DND-41 (cell line): ENCODE measurements around the gene CCN5.

Experiments used
- ATAC-seq: fragments of 200-7000 bp; cut with Tn5 transposase; 3 replicates; pipeline ENCODE4 v1.9.1; 2021; ENCODE audit warnings: low read depth; ENCODE audit not compliant: insufficient read depth
- DNase-seq: peaks from one replicate; pipeline ENCODE4 v3.0.0-alpha.2; 2020
- H2AFZ ChIP-seq: 2 replicates; pipeline ENCODE4 v1.6.0; 2012; ENCODE audit warnings: low read depth, low read length
- H3K27ac ChIP-seq: 2 replicates; pipeline ENCODE4 v1.5.1; 2012; ENCODE audit warnings: low read length, inconsistent platforms
- H3K27me3 ChIP-seq: fragments of 200-600 bp; sonication (generic); 2 replicates; pipeline ENCODE4 v1.6.0; 2012; ENCODE audit warnings: low read length, mild to moderate bottlenecking, inconsistent platforms; ENCODE audit not compliant: insufficient read depth, poor library complexity
- H3K36me3 ChIP-seq: 2 replicates; pipeline ENCODE4 v1.5.1; 2012; ENCODE audit warnings: low read length, inconsistent platforms; ENCODE audit not compliant: insufficient read depth
- H3K4me1 ChIP-seq: 2 replicates; pipeline ENCODE4 v1.5.1; 2012; ENCODE audit warnings: mild to moderate bottlenecking, low read length; ENCODE audit not compliant: insufficient read depth
- H3K4me2 ChIP-seq: 2 replicates; pipeline ENCODE4 v1.6.0; 2012; ENCODE audit warnings: mild to moderate bottlenecking, moderate library complexity, low read length, inconsistent platforms; ENCODE audit not compliant: insufficient read depth
- H3K4me3 ChIP-seq, 2 experiments: fragments of 200-600 bp in 1 of 2; shearing (Covaris generic) in 1 of 2; 2 replicates each; pipeline ENCODE4 v1.5.1; 2012 to 2016; ENCODE audit warnings: inconsistent platforms in 2 of 2, low read length in 2 of 2, mild to moderate bottlenecking in 2 of 2, low read depth in 1 of 2, moderate library complexity in 1 of 2
- H3K79me2 ChIP-seq: 2 replicates; pipeline ENCODE4 v1.6.0; 2012; ENCODE audit warnings: low read length, inconsistent platforms; ENCODE audit not compliant: insufficient read depth
- H3K9ac ChIP-seq: 2 replicates; pipeline ENCODE4 v1.6.0; 2012; ENCODE audit warnings: low read depth, mild to moderate bottlenecking, inconsistent platforms, low read length, moderate library complexity
- H3K9me3 ChIP-seq: 2 replicates; pipeline ENCODE4 v1.5.1; 2012; ENCODE audit warnings: low read length, moderate library complexity, mild to moderate bottlenecking, inconsistent platforms; ENCODE audit not compliant: insufficient read depth, severe bottlenecking
- H4K20me1 ChIP-seq: 2 replicates; pipeline ENCODE4 v1.6.0; 2012; ENCODE audit warnings: low read length; ENCODE audit not compliant: insufficient read depth
- EZH2 ChIP-seq: IDR thresholded peaks from 3 replicates; pipeline ENCODE4 v1.6.1; 2012; ENCODE audit warnings: borderline replicate concordance, low read depth, mild to moderate bottlenecking, moderate library complexity, low read length, inconsistent platforms; ENCODE audit not compliant: severe bottlenecking
- TF ChIP-seq, protein P1 (sequence below): IDR thresholded peaks from 2 replicates; pipeline ENCODE4 v1.5.1; 2012; ENCODE audit warnings: borderline replicate concordance, low read length, moderate library complexity, mild to moderate bottlenecking; ENCODE audit not compliant: poor library complexity, severe bottlenecking; ENCODE audit errors: extremely low read depth

The CCN5 gene

DNA sequence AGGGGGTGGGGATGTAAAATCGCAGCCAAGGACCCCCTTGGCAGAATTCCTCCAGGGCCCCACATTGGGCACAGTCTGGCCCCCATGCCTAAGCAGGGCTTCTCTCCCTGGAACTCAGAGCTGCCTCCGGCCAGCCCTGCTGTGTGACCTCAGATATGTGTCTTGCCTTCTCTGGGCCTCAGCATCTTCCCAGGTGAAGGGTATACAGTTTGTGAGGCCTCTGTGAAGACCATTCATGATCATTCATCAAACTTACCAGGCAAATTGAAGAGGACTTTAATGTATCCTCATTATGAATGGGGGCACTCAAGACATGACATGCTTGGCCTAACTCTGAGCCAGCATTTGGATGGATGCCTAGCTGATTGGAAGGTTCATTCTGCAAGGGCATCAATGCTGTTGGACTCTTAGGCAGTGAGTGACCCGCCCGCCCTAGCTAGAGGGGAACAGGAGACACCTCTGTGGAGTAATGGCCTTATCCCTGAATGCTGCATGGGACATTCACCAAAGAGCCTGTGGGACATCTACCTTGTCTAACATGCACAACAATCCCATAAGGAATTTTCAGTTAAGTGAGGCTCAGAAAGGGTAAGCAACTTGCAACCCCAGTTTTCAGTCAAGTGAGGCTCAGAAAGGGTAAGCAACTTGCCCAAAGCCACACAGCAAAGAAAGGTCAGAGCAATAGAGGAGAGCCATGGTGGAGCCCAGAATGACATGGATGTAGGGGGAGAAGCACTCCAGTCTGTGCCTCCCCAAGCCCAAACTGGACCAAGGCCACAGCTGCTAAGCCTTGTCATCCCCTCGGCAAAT, 535 bp downstream of the CCN5 start:
- H3K9me3 ChIP-seq, result no peaks in the 10 kb centered on the region
- no peak for TF ChIP-seq EZH2
- TF ChIP-seq, protein P1, sequence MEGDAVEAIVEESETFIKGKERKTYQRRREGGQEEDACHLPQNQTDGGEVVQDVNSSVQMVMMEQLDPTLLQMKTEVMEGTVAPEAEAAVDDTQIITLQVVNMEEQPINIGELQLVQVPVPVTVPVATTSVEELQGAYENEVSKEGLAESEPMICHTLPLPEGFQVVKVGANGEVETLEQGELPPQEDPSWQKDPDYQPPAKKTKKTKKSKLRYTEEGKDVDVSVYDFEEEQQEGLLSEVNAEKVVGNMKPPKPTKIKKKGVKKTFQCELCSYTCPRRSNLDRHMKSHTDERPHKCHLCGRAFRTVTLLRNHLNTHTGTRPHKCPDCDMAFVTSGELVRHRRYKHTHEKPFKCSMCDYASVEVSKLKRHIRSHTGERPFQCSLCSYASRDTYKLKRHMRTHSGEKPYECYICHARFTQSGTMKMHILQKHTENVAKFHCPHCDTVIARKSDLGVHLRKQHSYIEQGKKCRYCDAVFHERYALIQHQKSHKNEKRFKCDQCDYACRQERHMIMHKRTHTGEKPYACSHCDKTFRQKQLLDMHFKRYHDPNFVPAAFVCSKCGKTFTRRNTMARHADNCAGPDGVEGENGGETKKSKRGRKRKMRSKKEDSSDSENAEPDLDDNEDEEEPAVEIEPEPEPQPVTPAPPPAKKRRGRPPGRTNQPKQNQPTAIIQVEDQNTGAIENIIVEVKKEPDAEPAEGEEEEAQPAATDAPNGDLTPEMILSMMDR, result no peak
- H3K36me3 ChIP-seq, result no peaks in the 10 kb centered on the region
- DNase-seq, result no peak
- H4K20me1 ChIP-seq, result no peaks in the 10 kb centered on the region; the same call in 1 of the 2 replicates
- no peaks in the 10 kb centered on the region for H3K4me1 ChIP-seq
- no peak overlapping the region for H3K4me2 ChIP-seq
- no peak for ATAC-seq
- no peaks in the 10 kb centered on the region for H3K79me2 ChIP-seq
- H3K27ac ChIP-seq, result no peak overlapping the region
- H3K9ac ChIP-seq, result no peak overlapping the region
- no peak overlapping the region for H2AFZ ChIP-seq
- no peaks in the 10 kb centered on the region for H3K27me3 ChIP-seq
- H3K4me3 ChIP-seq, result no peak overlapping the region

DNA sequence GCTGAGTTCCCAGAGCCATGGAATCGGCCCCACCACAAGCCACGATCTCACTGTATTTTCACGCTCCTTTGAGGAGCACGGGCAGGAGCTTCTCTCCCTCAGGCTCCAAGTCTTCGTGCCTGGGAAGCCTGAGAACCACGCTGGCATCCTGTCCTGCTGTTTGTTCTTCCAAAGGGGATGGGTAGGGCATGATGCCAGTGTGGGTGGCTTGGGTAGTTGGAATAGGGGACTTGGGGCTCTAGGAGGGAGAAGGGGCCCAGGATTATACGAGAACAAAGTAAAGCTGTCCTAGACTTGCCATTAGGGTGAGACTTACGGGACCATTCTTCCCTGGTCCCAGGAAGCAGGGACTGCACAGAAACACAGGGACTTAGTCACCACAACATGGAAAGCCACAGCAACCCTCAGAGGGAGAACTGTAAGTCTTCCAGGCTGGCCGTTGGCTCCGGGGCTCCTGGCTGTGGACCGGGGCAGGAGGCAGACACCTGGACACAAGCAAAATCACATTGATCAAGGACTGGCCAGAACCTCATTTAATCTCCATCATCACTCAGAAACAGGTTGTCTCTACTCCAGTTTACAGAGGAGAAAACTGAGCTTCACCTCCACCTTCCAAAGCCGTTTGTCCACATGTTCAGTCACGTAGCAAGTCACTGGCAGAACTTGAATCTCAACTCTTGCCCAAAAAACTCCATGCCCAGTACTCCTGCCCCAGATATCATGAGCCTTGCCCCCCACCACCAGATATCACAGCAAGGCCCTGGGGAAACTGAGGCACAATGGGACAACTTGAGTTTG, 1.3 kb downstream of the CCN5 start:
- DNase-seq, result no peak
- no peaks in the 10 kb centered on the region for H3K27me3 ChIP-seq

DNA sequence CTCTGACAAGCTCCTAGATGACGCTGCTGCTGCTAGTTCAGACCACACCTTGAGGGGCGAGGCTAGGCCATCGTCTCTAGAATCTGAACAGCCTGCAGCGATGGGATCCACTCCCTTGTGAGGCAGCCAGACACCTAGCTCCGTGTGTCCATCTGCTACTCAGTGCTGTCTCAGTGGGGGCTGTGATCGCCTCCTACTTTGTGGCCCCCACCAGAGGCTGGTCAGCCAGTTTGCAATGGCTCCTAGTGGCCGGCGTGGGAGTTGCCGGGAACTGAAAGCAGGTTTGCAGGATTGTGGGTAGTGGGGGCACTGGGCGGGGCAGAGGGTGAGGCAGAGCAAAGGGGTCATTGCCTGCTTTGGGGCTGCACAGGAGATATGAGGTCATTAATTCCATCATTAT, 2.8 kb downstream of the CCN5 start:
- Histone ChIP-seq H3K27me3 (no peaks in the 10 kb centered on the region), H3K9ac (no peak overlapping the region), H3K79me2 (no peaks in the 10 kb centered on the region), H3K4me2 (no peak overlapping the region), H2AFZ (no peak overlapping the region), H3K27ac (no peak overlapping the region), H4K20me1 (no peaks in the 10 kb centered on the region; the same call in 1 of the 2 replicates), H3K36me3 (no peaks in the 10 kb centered on the region), H3K4me3 (no peak overlapping the region), H3K4me1 (no peaks in the 10 kb centered on the region), H3K9me3 (no peaks in the 10 kb centered on the region)
- DNase-seq, result no peak
- ATAC-seq, result no peak
- TF ChIP-seq, protein P1, result peak; percentile 4
- no peak for TF ChIP-seq EZH2

More for the DNA sequence above, 1.3 kb downstream of the CCN5 start:
- Histone ChIP-seq H3K36me3 (no peaks in the 10 kb centered on the region), H3K4me3 (no peak overlapping the region), H3K27ac (no peak overlapping the region), H4K20me1 (no peaks in the 10 kb centered on the region; the same call in 1 of the 2 replicates), H3K9me3 (no peaks in the 10 kb centered on the region), H2AFZ (no peak overlapping the region), H3K4me2 (no peak overlapping the region), H3K79me2 (no peaks in the 10 kb centered on the region), H3K9ac (no peak overlapping the region), H3K4me1 (no peaks in the 10 kb centered on the region)
- no peak for ATAC-seq
- TF ChIP-seq EZH2, result no peak
- TF ChIP-seq, protein P1, result no peak
